Activated naive CD4-positive, alpha-beta T cell treated with anti-CD3 and anti-CD28 coated beads, Interleukin-2, amount 50 U/mL, for 16 hours (primary cell): ENCODE measurements around the gene WFIKKN1.

Source experiments
- DNase-seq: peaks from one replicate; pipeline ENCODE4 v3.0.0-alpha.2; 2020

Gene WFIKKN1

DNA sequence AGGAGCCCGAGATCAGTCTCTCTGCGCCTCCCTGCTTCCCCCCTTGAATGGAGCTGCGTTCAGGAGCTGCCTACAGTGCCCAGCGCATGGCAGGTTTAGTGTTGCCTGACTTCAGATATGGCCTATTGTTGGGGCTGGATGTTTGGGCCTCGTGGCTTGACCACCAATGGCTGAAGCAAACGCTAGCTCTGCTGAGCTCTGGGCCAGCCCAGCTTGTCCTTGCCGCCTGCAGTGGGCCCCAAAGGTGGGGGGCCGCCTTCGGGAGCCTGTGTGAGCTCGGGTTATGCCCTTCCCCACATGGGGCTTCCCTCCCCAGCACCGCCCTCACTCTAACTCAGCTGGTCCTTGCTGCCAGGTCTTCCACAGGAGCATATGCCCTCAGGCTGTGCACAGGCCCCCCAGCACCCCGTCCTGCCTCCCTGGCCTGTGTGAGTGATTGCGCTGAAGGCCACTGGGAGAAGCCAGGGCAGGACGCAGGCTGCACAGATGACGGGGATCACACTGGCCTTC lies 7.3 kb downstream of the WFIKKN1 start:
- DNase-seq: no peak

GRCh38 chr16:638836-639235 lies 8.1 kb downstream of the WFIKKN1 start:
- DNase-seq: no peak

GRCh38 chr16:640614-641013 lies 9.8 kb downstream of the WFIKKN1 start:
- DNase-seq: no peak

DNA sequence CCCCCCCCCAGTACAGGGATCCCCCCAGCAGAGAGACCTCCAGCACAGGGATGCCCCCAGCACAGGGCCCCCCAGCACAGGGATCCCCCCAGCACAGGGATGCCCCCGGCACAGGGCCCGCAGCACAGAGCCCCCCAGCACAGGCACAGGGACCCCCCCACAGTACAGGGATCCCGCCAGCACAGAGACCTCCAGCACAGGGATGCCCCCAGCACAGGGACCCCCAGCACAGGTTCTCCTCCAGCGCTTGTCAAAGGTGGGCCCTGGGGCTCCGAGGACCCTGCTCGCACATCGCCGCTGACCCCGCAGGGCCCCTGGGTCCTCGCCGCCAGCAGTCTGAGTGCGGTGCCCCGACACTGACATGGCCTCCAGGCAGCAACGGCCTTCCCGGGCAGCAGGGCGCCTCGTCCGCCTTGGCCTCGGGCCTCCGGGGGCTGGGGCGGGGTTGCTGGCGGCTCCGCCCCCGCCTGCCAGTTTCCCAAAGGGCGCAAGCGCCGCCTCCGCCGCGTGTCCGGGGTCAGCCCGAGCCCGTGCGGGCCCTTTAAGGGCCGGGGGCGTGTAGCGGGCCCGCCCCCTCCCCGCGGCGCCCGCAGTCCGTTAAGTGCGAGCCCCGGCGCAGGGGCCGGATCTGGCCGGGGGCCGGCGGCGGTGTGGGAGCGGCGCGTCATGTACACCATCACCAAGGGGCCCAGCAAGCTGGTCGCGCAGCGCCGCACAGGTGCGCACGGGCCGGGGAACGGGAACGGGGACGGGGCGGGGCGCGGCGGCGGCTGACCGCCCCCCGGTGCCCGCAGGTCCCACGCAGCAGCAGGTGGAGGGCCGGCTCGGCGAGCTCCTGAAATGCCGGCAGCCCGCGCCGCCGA lies 10.8 kb downstream of the WFIKKN1 start, which contains the start of gene MCRIP2:
MCRIP2 (plus strand) TSS at position 503 of the 863 bp plus-strand sequence; CDS start at position 667, 164 bp downstream.
- DNase-seq: peak; percentile 73

GRCh38 chr16:642189-643049 lies 11.6 kb downstream of the WFIKKN1 start:
- DNase-seq: peak; percentile 43

DNA sequence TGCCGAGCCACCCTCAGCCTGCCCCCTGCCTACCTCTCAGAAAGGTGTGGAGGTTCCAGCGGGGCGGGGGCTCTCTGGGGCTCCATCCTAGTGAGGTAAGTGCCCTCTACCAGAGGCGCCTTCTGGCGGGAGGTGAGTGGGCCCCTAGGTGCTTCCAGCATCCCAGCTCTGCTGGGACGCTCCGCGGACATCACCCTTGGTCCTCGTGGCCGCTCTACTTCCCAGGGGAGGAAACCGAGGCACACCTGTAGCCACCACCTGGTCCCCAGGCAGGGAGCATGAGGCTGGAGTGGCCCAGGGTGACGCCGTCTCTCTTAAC lies 12.2 kb downstream of the WFIKKN1 start:
- DNase-seq: no peak

GRCh38 chr16:644556-644955 lies 13.8 kb downstream of the WFIKKN1 start:
- DNase-seq: no peak

DNA sequence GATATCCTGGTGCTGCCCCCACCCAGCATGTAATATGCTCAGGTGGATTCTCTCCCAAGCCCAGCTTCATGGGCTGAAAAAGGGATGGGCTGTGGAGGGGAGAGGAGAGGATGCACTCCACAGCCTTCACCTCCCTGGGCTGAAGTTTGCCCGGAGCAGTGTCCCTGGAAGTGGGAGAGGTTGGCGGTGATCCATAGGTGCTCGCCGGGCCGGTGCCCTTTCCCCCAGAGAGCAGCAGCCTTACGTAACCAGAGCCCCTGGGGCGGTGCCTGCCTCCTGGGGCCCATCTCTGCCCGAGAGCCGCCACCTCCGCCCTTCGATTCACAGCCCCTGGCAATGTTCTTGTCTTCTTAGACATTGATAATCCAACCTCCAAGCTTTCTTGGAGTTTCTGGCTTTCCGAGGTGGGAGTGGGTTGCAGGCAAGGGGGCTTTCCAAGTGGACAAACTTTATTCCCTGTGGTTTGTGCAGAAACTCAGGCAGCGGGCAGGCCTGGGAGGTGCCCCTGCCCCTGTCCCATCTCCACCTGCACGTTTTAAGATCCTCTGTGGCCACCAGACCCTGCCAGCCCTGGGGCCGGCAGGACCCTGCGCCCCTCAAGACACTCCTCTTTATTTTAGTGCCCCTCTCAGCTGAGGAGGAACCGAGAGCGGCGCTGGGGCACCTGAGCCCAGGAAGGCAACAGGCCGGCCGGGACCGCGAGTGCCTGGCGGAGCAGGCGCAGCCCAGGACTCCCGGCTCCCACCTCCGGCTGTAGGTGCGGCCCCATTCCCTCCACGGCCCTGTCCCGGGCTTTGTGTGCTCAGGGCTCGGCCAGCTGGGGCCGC lies 15.3 kb downstream of the WFIKKN1 start:
- no peak for DNase-seq

GRCh38 chr16:646679-647172 lies 15.9 kb downstream of the WFIKKN1 start:
- DNase-seq: no peak

DNA sequence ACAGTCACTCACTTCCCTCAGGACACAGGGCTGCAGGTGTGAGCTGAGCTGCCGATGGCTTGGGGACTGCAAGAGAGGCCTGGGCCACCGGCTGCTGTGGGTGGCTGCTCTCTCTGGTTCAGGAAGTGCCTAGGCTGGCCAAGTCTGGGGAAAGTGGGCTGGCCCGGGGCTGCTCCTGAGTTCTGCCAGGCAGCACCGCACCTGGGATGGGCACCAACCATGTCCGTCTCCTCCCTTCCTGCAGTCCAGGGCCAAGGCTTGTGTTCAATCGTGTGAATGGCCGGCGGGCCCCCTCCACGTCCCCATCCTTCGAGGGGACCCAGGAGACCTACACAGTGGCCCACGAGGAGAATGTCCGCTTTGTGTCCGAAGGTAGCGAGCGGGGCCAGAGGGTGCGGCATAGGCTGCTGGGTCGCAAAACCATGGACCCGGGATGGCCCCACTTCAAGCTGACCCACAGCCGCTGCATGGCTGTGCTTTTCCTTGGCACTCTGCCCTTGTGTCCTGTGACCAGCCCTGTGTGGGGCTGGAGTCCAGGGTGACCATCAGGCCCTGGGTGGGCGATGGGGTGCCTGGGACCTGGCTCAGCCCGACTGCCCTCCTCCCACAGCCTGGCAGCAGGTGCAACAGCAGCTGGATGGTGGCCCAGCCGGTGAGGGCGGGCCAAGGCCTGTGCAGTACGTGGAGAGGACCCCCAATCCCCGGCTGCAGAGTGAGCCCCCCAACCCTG lies 16.6 kb downstream of the WFIKKN1 start:
- no peak for DNase-seq

GRCh38 chr16:648071-648780 lies 17.4 kb downstream of the WFIKKN1 start:
- peak; percentile 61 for DNase-seq

- DNase-seq: peak; percentile 94
These were observed 18.2 kb downstream of the WFIKKN1 start, which contains the start of gene WDR90 for GRCh38 chr16:648781-649589. Gene WDR90 (plus strand): TSS chr16:649365. CDS start chr16:649417, 52 bp downstream.

DNA sequence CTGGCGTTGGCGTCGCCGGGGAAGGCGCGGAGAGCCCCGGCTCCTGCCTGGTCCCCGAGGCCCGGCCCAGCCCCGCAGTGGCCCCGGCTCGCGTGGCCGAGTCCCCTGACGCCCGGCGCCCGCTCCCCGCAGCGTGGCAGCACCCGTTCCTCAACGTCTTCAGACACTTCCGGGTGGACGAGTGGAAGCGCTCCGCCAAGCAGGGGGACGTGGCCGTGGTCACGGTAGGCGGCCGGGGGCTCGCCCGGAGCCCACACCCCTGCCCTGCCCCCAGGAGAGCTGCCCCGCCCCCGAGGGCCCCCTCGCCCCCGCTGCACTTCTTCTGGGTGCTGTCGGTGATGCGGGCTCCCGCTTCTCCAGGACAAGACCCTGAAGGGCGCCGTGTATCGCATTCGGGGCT lies 18.8 kb downstream of the WFIKKN1 start:
- no peak for DNase-seq

GRCh38 chr16:651844-652243 lies 21.1 kb downstream of the WFIKKN1 start:
- DNase-seq: no peak

- DNase-seq: no peak
These were observed 21.9 kb downstream of the WFIKKN1 start for GRCh38 chr16:652454-653305.

GRCh38 chr16:654034-654433 lies 23.2 kb downstream of the WFIKKN1 start:
- no peak for DNase-seq

- DNase-seq: no peak
These were observed 26.7 kb downstream of the WFIKKN1 start for GRCh38 chr16:657487-657886.

DNA sequence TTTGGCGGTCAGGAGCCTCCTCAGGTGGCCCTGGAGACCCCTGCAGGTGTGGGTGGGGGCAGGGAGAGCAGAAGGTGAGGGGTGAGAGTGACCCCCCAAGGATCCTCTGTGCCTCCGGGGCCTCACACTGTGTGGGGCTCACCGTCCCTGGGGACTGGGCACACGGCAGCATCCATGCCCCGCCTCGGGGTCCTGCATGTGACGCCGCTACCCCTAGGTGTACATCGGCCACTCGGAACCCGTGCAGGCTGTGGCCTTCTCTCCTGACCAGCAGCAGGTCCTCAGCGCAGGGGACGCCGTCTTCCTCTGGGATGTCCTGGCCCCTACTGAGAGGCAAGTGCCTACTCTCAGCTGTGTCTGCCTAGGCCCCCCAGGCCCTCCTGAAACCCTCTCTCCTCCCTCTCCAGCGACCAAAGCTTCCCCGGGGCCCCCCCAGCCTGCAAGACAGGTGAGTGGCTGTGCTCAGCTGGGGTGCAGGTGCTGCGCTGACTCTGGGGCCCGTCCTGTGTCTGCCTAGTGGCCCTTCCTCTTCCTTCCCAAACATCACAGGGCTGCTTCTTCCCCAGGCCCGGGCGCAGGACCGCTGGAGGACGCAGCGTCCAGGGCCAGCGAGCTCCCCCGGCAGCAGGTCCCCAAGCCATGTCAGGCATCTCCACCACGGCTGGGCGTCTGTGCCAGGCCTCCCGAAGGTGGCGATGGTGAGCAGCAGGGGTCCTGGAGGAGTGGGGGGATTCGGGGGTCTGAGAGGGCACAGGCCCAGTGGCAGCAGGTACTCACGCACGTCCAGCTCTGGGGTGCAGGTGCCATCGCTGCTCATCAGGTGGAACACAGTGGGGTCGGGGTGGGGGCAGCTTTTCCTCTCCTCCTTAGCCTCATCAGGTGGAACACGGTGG lies 28.1 kb downstream of the WFIKKN1 start:
- DNase-seq: no peak
